Right atrium auricular region (tissue), 2 donors: ENCODE measurements around the gene BSG. TPM values are rescaled to one million over a fixed set of nuclear protein-coding genes. Genes with fewer than 3 reads are reported as not detected.

Experiments
- DNase-seq: peaks from one replicate; pipeline ENCODE4 v3.0.0-alpha.2; 2019; ENCODE audit warnings: low spot score
- H3K27ac ChIP-seq, 2 donors: fragments of 200-600 bp; sonication (generic); 1 replicate in 1 of 2; 2 replicates in 1 of 2; pipeline ENCODE4 v1.5.1; 2016 to 2019
- H3K27me3 ChIP-seq, 2 donors: fragments of 200-600 bp; sonication (generic); one replicate each; pipeline versions ENCODE4 v1.5.1 to v1.6.0; 2017 to 2019
- H3K36me3 ChIP-seq: fragments of 200-600 bp; sonication (generic); one replicate; pipeline ENCODE4 v1.5.1; 2016
- H3K4me1 ChIP-seq, 2 donors: fragments of 200-600 bp; sonication (generic); one replicate each; pipeline versions ENCODE4 v1.5.1 to v1.6.0; 2017 to 2019
- H3K4me3 ChIP-seq, 2 donors: fragments of 200-600 bp; sonication (generic); 1 replicate in 1 of 2; 2 replicates in 1 of 2; pipeline ENCODE4 v1.5.1; 2017 to 2019; ENCODE audit warnings: mild to moderate bottlenecking in 1 of 2, moderate library complexity in 1 of 2
- H3K9me3 ChIP-seq, 2 donors: fragments of 200-600 bp; sonication (generic); one replicate each; pipeline ENCODE4 v1.5.1; 2019
- CTCF ChIP-seq, 2 donors: fragments of 200-600 bp; sonication (generic); IDR thresholded peaks; one replicate each; pipeline ENCODE4 v1.5.1; 2019; ENCODE audit warnings: antibody characterized with exemption in 2 of 2
- total RNA-seq, 2 donors: library from RNA; depleted of rRNA; stranded (reverse); fragments of >200 nt; gene quantifications; one replicate each; pipeline ENCODE4 v1.1.0, GENCODE V29; 2016

The BSG gene
- total RNA-seq, 2 donors from 2014 or later, result 1,033 to 1,569 TPM

GRCh38 chr19:538641-539428, 33.6 kb upstream of the BSG start:
- DNase-seq, result no peak
- Histone ChIP-seq H3K4me3 (no peak overlapping the region), H3K36me3 (peaks cover 69% of the 10 kb centered on the region), H3K27me3 (no peaks in the 10 kb centered on the region), H3K27ac (no peak overlapping the region), H3K4me1 (peaks cover 0 to 17% of the 10 kb centered on the region in 2 donors), H3K9me3 (no peaks in the 10 kb centered on the region)
- no peak for TF ChIP-seq CTCF (IDR thresholded peaks at IDR 0.05)

- Histone ChIP-seq H3K27me3 (no peaks in the 10 kb centered on the region), H3K27ac (no peak overlapping the region), H3K9me3 (no peaks in the 10 kb centered on the region), H3K4me3 (no peak overlapping the region), H3K36me3 (peaks cover 69% of the 10 kb centered on the region), H3K4me1 (peaks cover 0 to 12% of the 10 kb centered on the region in 2 donors)
- no peak for TF ChIP-seq CTCF (IDR thresholded peaks at IDR 0.05)
- DNase-seq, result no peak
Observed at GRCh38 chr19:539429-540030, 32.9 kb upstream of the BSG start.

- no peak for DNase-seq
- no peak for TF ChIP-seq CTCF (IDR thresholded peaks at IDR 0.05)
- Histone ChIP-seq H3K4me1 (no peaks in the 10 kb centered on the region), H3K9me3 (no peaks in the 10 kb centered on the region), H3K27me3 (no peaks in the 10 kb centered on the region), H3K36me3 (peaks cover 61% of the 10 kb centered on the region), H3K27ac (no peak overlapping the region), H3K4me3 (no peak overlapping the region)
Observed at GRCh38 chr19:540867-541637, 31.3 kb upstream of the BSG start.

GRCh38 chr19:541699-542098, 30.7 kb upstream of the BSG start:
- Histone ChIP-seq H3K9me3 (no peaks in the 10 kb centered on the region), H3K4me3 (no peak overlapping the region), H3K36me3 (peaks cover 54% of the 10 kb centered on the region), H3K27ac (no peak overlapping the region), H3K4me1 (no peaks in the 10 kb centered on the region), H3K27me3 (no peaks in the 10 kb centered on the region)
- no peak for TF ChIP-seq CTCF (IDR thresholded peaks at IDR 0.05)
- DNase-seq, result no peak

GRCh38 chr19:542173-542866, 30.1 kb upstream of the BSG start:
- Histone ChIP-seq H3K9me3 (no peaks in the 10 kb centered on the region), H3K4me3 (no peak overlapping the region), H3K36me3 (peaks cover 48% of the 10 kb centered on the region), H3K4me1 (no peaks in the 10 kb centered on the region), H3K27ac (no peak overlapping the region), H3K27me3 (no peaks in the 10 kb centered on the region)
- no peak for TF ChIP-seq CTCF (IDR thresholded peaks at IDR 0.05)
- no peak for DNase-seq
